Astrocyte (in vitro differentiated cells and primary cell): ENCODE measurements around the gene STRN3. TPM values are rescaled to one million over a fixed set of nuclear protein-coding genes. Genes with fewer than 3 reads are reported as not detected.

Experiments
- DNase-seq: peaks from one replicate; pipeline ENCODE4 v3.0.0-alpha.2; 2010; ENCODE audit warnings: low read depth
- FAIRE-seq: peaks from 2 replicates; lab custom pipeline; 2011; peaks lifted over from hg19 to GRCh38; lab: Jason Lieb, UNC
- H2AFZ ChIP-seq: 2 replicates; pipeline ENCODE4 v1.6.0; 2012; ENCODE audit warnings: low read depth, low read length, inconsistent platforms
- H3K27ac ChIP-seq: 2 replicates; pipeline ENCODE4 v1.5.1; 2011; ENCODE audit warnings: low read depth, low read length, inconsistent platforms
- H3K27me3 ChIP-seq: 2 replicates; pipeline ENCODE4 v1.6.0; 2011; ENCODE audit warnings: low read length, inconsistent platforms; ENCODE audit not compliant: insufficient read depth
- H3K36me3 ChIP-seq: 2 replicates; pipeline ENCODE4 v1.5.1; 2011; ENCODE audit warnings: low read length, inconsistent platforms; ENCODE audit not compliant: insufficient read depth
- H3K4me1 ChIP-seq: 2 replicates; pipeline ENCODE4 v1.5.1; 2011; ENCODE audit warnings: low read length, inconsistent platforms; ENCODE audit not compliant: insufficient read depth
- H3K4me2 ChIP-seq: 2 replicates; pipeline ENCODE4 v1.6.0; 2012; ENCODE audit warnings: low read length, inconsistent platforms
- H3K4me3 ChIP-seq: 2 replicates; pipeline ENCODE4 v1.5.1; 2011; ENCODE audit warnings: low read depth, mild to moderate bottlenecking, low read length, inconsistent platforms; ENCODE audit not compliant: insufficient read depth
- H3K79me2 ChIP-seq: 2 replicates; pipeline ENCODE4 v1.6.0; 2012; ENCODE audit warnings: mild to moderate bottlenecking, low read length, inconsistent platforms; ENCODE audit not compliant: insufficient read depth
- H3K9ac ChIP-seq: 2 replicates; pipeline ENCODE4 v1.6.0; 2012; ENCODE audit warnings: mild to moderate bottlenecking, low read length, inconsistent platforms
- H3K9me3 ChIP-seq: 2 replicates; pipeline ENCODE4 v1.5.1; 2012; ENCODE audit warnings: low read depth, mild to moderate bottlenecking, low read length, inconsistent platforms; ENCODE audit not compliant: insufficient read depth
- H4K20me1 ChIP-seq: 2 replicates; pipeline ENCODE4 v1.6.0; 2012; ENCODE audit warnings: low read length, inconsistent platforms; ENCODE audit not compliant: insufficient read depth
- H3K27ac Mint-ChIP-seq: one replicate; pipeline ENCODE4 v1.8.0; 2021; ENCODE audit warnings: mild to moderate bottlenecking, mixed read lengths; ENCODE audit not compliant: unreplicated experiment
- H3K27me3 Mint-ChIP-seq: one replicate; pipeline ENCODE4 v1.8.0; 2021; ENCODE audit warnings: low read depth, mixed read lengths; ENCODE audit not compliant: unreplicated experiment
- H3K36me3 Mint-ChIP-seq: one replicate; pipeline ENCODE4 v1.8.0; 2021; ENCODE audit warnings: low read depth, mixed read lengths; ENCODE audit not compliant: unreplicated experiment
- H3K4me1 Mint-ChIP-seq: one replicate; pipeline ENCODE4 v1.8.0; 2021; ENCODE audit warnings: low read depth, mixed read lengths; ENCODE audit not compliant: unreplicated experiment
- H3K4me3 Mint-ChIP-seq: one replicate; pipeline ENCODE4 v1.8.0; 2021; ENCODE audit warnings: mild to moderate bottlenecking, moderate library complexity, mixed read lengths; ENCODE audit not compliant: unreplicated experiment
- H3K9me3 Mint-ChIP-seq: one replicate; pipeline ENCODE4 v1.8.0; 2021; ENCODE audit warnings: mild to moderate bottlenecking, mixed read lengths; ENCODE audit not compliant: unreplicated experiment
- CTCF ChIP-seq: IDR thresholded peaks from 2 replicates; pipeline ENCODE4 v1.5.1; 2011; ENCODE audit warnings: low read depth, mild to moderate bottlenecking, inconsistent platforms, low read length, moderate library complexity; ENCODE audit not compliant: insufficient read depth
- EZH2 ChIP-seq: IDR thresholded peaks from 2 replicates; pipeline ENCODE4 v1.6.1; 2012; ENCODE audit warnings: mild to moderate bottlenecking, low read length, inconsistent platforms; ENCODE audit not compliant: insufficient read depth
- total RNA-seq: library from RNA; stranded (reverse); gene quantifications from 2 replicates; pipeline ENCODE4 v1.2.1, GENCODE V29; 2021

Gene STRN3
- total RNA-seq, 1 donor from 2014 or later: 48.4 TPM

DNA sequence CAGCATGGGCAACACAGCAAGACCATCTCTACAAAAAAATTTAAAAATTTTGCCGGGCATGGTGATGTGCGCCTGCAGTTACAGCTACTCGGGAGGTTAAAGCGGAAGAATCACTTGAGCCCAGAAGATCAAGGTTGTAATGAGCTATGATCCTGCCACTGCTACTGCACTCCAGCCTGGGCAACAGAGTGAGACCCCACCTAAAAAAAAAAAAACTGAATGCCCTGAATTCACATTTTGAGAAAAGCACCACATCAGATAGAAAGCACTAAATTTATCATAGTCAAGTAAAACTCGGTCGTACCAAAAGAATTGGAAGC is 24.9 kb downstream of the STRN3 start:
- H3K4me1 ChIP-seq: no peaks in the 10 kb centered on the region
- no peak for TF ChIP-seq CTCF
- DNase-seq: no peak
- FAIRE-seq: no peak
- no peak overlapping the region for H2AFZ ChIP-seq
- no peaks in the 10 kb centered on the region for H3K9me3 ChIP-seq
- Mint-ChIP-seq H3K27me3 (no peaks in the 10 kb centered on the region), H3K36me3 (peaks cover 22% of the 10 kb centered on the region), H3K27ac (peak overlapping the region; percentile 47), H3K4me1 (peaks cover 7% of the 10 kb centered on the region), H3K9me3 (no peaks in the 10 kb centered on the region), H3K4me3 (peak overlapping the region; percentile 54)
- no peak overlapping the region for H3K4me3 ChIP-seq
- no peak overlapping the region for H3K9ac ChIP-seq
- no peak overlapping the region for H3K4me2 ChIP-seq
- H3K36me3 ChIP-seq: peaks cover 3% of the 10 kb centered on the region
- H3K27ac ChIP-seq: no peak overlapping the region
- peaks cover 88% of the 10 kb centered on the region for H4K20me1 ChIP-seq
- H3K79me2 ChIP-seq: peaks cover 94% of the 10 kb centered on the region
- no peaks in the 10 kb centered on the region for H3K27me3 ChIP-seq

DNA sequence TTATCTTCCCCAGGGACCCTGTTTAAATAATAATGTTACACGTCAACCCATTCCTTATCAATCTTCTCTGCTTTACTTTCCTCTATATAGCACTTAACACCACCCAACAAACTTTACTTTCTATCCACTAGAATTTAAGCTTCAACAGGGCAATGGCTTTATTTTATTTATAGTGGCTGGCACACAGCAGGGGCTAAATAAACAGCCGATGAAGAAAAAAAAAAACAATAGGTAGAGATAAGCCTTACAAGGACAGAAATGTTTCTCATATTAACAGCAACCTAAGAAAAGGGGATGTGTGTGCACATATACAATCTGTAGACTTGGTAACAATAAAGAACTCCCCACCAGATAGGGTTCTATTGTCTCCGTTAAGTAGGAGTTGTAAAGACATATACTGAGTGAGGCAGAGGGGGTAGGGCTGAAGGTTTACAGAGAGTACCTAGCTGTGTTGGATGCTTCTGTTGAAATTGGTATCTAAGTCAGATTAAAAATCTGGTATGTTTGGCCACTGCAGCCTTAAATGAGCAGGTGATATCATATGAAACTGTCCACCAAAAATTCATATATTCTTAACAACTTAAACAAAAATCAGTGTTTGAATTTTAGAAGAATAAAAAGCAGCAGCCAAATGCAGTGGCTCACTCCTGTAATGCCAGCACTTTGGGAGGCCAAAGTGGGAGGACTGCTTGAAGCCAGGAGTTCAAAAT is 25.4 kb downstream of the STRN3 start:
- peak overlapping the region; percentile 47 for H3K27ac Mint-ChIP-seq
- H3K27me3 Mint-ChIP-seq: no peaks in the 10 kb centered on the region
- Histone ChIP-seq H3K36me3 (peaks cover 3% of the 10 kb centered on the region), H2AFZ (no peak overlapping the region), H3K27ac (no peak overlapping the region), H3K4me1 (peaks cover 5% of the 10 kb centered on the region), H3K27me3 (no peaks in the 10 kb centered on the region), H3K79me2 (peaks cover 94% of the 10 kb centered on the region), H4K20me1 (peaks cover 88% of the 10 kb centered on the region), H3K4me2 (peak overlapping the region; percentile 23), H3K4me3 (no peak overlapping the region), H3K9me3 (no peaks in the 10 kb centered on the region), H3K9ac (no peak overlapping the region)
- no peak overlapping the region for H3K4me3 Mint-ChIP-seq
- H3K9me3 Mint-ChIP-seq: no peaks in the 10 kb centered on the region
- H3K36me3 Mint-ChIP-seq: peaks cover 22% of the 10 kb centered on the region
- peaks cover 7% of the 10 kb centered on the region for H3K4me1 Mint-ChIP-seq
- FAIRE-seq (no peak), DNase-seq (no peak)
- no peak for TF ChIP-seq EZH2
- TF ChIP-seq CTCF: no peak

DNA sequence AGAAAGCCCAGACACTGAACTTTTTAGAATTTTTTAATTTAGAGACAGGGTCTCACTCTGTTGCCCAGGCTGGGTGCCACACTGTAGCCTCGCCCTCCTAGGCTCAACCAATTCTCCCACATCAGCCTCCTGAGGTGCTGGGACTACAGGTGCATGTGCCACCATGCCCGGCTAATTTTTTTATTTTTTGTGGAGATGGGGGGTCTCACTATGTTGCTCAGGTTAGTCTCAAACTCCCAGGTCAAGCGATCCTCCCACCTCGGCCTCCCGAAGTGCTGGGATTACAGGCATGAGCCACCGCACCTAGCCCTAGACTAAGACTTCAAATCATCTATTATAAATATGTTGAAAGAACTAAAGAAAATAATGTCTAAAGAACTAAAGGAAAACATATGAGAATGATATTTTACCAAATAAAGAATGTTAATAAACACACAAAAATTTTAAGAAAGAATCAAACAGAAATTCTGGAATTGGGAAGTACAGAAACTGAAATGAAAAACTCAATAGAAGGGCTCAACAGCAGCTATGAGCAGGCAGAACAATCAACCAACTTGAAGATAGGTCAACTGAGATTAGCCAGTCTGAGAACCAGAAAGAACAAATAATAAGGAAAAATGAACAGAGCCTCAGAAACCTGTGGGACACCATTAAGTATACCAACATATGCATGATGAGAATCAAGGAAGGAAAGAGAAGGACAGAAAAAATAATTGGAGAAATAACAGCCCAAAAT is 27.0 kb downstream of the STRN3 start:
- DNase-seq (no peak), FAIRE-seq (no peak)
- Mint-ChIP-seq H3K9me3 (no peaks in the 10 kb centered on the region), H3K4me1 (peaks cover 13% of the 10 kb centered on the region), H3K36me3 (peaks cover 22% of the 10 kb centered on the region), H3K27ac (no peak overlapping the region), H3K27me3 (no peaks in the 10 kb centered on the region), H3K4me3 (no peak overlapping the region)
- no peak overlapping the region for H3K4me3 ChIP-seq
- H3K36me3 ChIP-seq: peaks cover 3% of the 10 kb centered on the region
- peaks cover 94% of the 10 kb centered on the region for H3K79me2 ChIP-seq
- no peak overlapping the region for H3K4me2 ChIP-seq
- H4K20me1 ChIP-seq: peaks cover 87% of the 10 kb centered on the region
- no peak overlapping the region for H3K9ac ChIP-seq
- peaks cover 11% of the 10 kb centered on the region for H3K4me1 ChIP-seq
- H3K9me3 ChIP-seq: no peaks in the 10 kb centered on the region
- no peaks in the 10 kb centered on the region for H3K27me3 ChIP-seq
- TF ChIP-seq EZH2 (no peak), CTCF (no peak)
- H2AFZ ChIP-seq: no peak overlapping the region
- no peak overlapping the region for H3K27ac ChIP-seq
